Superior temporal gyrus (tissue), 1 donor: ENCODE results near the gene PLPP3.
"Not testable (repeated sequence)": the region's sequence is repeated elsewhere in the genome, so short reads cannot be mapped to it uniquely, and the experiment has no call there.

Source experiments
- DNase-seq: peaks from one replicate; pipeline ENCODE4 v3.0.0-alpha.2; 2016; ENCODE audit errors: extremely low spot score

The PLPP3 gene

GRCh38 chr1:56578963-56579875 is at the start of gene PLPP3:
PLPP3 (minus strand) TSS chr1:56579563; CDS start chr1:56579016, 547 bp downstream.
- peak; percentile 82 for DNase-seq

DNA sequence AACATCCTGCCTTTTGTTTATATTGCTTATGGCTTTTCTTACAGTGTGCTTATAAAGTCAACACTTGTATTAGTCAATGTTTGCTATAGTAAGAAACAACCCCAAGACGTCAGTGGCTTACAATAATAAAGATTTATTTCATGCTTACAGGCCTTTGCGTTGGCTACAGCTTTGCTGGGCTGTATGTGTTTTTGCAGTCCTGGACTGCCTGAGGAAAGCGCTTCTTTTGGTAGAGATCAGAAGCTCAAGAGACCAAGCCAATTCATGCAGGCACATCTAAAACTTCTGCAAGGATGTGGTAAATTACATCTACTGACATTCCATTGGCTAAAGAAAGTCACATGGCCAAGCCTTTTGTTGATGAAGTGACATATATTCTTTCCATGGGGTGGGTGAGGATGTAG is 48.3 kb upstream of the PLPP3 start:
- DNase-seq, result no peak

DNA sequence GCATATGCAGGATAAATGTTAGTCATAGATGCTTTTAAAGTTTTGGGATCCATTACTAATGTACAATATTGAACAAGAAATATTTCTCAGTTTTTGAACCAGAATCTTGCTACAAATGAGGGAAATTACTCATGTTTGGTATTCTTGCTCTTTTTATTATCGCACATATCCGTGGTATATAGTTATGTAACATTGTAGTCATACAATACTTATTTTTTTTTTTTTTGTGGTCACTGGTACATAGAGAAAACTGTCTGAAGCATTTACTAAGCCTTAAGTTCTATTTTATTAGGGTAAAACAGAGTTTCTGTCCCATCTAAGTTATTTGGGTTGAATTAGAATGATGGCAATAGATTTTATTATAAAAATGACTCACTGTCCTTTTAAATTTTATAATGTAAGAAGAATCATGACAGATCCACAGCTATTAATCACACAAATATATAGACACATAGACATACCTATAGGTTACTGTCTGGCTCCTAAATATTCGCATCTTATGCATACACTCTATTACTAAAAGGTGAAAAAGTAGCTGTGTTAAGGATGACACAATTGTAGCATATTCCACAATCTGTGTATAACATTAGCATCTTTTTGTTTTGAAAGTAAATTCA is 47.8 kb upstream of the PLPP3 start:
- no peak for DNase-seq

DNA sequence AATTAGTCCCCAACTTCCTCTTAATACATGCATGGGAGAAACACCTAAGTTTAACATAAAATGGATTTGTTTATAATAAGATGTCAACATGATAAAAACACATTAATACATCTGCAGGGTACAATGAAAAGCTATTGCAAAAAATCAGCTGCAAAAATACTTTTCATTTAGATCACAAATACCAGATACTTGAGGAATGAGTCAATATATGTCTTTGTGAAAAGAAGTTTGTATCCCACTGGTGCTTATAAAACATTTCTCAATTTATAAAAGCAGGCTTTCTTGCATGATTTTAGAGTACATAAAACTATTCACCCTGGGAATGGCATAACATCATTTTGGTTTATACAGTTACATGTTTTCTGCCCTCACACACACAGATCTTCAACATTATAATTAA is 47.2 kb upstream of the PLPP3 start:
- DNase-seq, result no peak

DNA sequence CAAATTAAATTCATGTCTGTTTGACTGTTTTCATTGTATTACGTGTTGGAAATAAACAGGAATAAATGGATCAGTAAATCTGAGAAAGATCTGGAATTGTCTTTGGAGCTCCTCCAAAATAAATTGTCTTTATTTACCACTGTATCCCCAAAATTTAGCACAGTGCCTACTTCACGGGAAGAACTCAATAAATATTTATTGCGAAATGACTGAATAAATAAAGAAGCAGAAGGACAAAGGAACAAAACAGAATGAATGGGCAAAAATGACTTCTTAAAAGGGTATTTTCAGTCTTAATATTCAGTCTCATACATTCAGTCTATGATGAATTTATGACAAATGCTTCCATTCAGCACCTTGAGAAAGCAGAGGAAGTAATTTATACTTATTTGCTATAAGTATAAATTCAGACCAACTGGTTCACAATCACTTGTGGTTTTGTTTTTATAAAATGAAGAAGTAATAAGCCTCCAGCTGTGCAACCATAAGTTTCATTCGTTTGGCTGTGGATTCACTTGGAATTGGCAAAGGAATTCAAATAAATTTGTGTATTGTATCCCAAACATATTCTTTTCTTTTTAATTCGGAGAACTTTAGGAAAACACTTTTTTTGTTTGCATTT is 46.6 kb upstream of the PLPP3 start:
- no peak for DNase-seq

GRCh38 chr1:56617141-56617540 is 37.8 kb upstream of the PLPP3 start:
- no peak for DNase-seq

GRCh38 chr1:56610770-56611169 is 31.4 kb upstream of the PLPP3 start:
- DNase-seq, result not testable (repeated sequence)

DNA sequence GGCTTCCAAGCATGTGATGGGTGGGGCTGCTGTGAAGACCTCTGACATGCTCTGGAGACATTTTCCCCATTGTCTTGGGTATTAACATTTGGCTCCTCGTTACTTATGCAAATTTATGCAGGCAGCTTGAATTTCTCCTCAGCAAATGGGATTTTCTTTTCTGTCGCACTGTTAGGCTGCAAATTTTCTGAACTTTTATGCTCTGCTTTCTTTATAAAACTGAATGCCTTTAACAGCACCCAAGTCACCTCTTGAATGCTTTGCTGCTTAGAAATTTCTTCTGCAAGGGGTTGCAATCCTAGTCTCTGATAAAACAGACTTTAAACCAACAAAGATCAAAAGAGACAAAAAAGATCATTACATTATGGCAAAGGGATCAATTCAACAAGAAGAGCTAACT is 30.7 kb upstream of the PLPP3 start:
- not testable (repeated sequence) for DNase-seq

DNA sequence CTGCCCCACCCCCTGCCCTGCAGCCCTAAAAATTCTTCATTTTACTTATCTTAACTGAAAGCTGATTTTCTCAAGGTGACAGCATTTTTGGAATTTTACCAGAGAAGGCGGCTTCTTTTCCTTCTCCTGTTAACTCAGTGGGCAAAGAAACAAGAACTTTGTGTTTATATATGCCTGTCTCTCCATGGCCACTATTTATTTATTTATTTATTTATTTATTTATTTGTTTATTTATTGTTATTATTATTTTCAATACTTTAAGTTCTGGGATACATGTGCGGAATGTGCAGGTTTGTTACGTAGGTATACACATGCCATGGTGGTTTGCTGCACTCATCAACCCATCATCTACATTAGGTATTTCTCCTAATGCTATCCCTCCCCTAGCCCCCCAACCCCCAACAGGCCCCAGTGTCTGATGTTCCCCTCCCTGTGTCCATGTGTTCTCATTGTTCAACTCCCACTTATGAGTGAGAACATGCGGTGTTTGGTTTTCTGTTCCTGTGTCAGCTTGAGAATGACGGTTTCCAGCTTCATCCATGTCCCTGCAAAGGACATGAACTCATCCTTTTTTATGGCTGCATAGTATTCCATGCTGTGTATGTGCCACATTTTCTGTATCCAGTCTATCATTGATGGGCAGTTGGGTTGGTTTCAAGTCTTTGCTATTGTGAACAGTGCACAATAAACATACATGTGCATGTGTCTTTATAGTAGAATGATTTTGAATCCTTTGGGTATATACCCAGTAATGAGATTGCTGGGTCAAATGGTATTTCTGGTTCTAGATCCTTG is 16.2 kb upstream of the PLPP3 start:
- not testable (repeated sequence) for DNase-seq

GRCh38 chr1:56591909-56592308 is 12.5 kb upstream of the PLPP3 start:
- no peak for DNase-seq

GRCh38 chr1:56590520-56591011 is 11.2 kb upstream of the PLPP3 start:
- DNase-seq, result no peak

- peak; percentile 1 for DNase-seq
Observed at GRCh38 chr1:56589369-56589768, 10.0 kb upstream of the PLPP3 start.

DNA sequence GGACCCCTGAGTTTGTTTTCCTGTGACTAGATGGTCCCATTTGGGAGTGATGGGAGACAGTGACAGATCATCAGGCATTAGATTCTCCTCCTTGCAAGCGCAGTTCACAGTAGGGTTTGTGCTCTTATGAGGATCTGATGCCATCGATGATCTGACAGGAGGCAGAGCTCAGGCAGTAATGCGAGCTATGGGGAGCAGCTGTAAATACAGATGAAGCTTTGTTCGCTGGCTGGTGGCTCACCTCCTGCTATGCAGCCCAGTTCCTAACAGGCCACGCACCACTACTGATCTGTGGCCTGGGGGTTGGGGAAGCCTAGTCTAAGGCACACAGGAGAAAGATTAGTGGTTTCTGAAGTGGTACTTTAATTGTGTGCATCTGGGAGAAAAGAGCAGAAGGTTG is 7.1 kb upstream of the PLPP3 start:
- no peak for DNase-seq

DNA sequence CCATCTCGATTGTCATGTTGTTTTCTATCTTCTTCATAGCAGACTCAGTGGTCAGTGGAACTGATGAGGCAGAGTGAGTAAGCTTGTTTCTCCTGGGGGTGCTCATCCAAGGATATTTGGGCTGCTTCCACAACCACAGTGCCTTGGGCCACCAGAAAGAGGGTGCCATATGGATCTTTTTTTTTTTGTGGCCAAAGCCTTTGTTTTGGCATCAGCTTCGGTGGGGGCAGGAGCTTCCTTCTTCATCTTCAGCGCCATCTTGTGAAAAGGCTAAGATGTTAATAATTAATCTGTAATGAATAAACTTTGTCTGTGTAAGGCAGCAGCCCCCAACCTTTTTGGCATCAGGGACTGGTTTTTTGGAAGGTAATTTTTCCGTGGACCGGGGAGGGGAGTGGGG is 6.6 kb upstream of the PLPP3 start:
- no peak for DNase-seq

GRCh38 chr1:56584910-56585528 is 5.7 kb upstream of the PLPP3 start:
- DNase-seq, result peak; percentile 93

GRCh38 chr1:56583957-56584468 is 4.7 kb upstream of the PLPP3 start:
- DNase-seq, result no peak

DNA sequence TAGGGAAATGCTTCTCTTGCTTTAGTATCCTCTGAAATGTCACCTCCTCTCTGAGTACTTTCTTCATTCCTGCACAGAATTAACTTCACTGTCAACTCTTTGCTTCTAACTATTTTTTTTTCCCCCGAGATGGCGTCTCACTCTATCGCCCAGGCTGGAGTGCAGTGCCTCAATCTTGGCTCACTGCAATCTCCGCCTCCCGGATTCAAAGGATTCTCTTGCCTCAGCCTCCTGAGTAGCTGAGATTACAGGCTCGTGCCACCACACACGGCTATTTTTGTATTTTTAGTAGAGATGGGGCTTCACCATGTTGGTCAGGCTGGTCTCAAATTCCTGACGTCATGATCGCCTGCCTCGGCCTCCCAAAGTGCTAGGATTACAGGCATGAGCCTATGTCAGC is 1.4 kb upstream of the PLPP3 start:
- no peak for DNase-seq

- DNase-seq, result peak; percentile 69
Observed at GRCh38 chr1:56578138-56578962, 1.0 kb downstream of the PLPP3 start.

DNA sequence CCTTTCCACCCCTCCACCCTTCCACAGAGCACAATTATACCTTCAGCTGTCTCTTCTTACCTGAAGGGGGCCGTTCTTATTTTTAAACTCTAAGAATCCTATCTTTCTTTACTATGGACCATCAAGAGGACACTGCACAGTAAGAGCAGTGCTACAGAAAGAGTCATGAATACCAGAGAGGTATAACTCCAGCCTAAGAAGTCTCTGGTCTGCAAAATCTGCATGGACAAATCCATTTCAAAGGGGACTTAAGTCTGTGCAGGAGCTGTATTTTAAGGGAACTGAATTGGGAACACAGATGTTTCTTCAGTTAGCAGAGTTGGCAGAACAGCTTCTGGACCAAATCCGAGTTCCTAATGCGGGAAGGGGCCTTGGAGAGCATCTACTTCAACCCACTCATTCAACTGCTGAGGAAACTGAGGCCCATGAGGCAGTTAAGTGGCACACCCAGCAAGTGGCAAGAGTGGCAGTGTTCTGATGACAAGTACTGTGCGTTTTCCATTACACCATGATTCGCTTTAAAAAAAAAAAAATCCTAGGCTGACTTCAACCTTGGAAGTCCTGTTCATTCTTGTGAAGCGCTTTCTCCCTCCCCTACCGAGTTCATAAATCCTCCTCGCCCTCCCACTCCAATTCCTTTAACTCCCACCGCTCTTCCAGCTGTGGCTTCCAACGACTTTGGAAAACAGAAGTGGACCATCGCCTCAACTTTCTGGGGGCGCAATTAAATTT is 1.8 kb downstream of the PLPP3 start:
- peak; percentile 61 for DNase-seq
